HepG2 (cell line): ENCODE results near the gene TYW1. TPM values are rescaled to one million over a fixed set of nuclear protein-coding genes. Genes with fewer than 3 reads are reported as not detected.

Experiments used
- ATAC-seq: fragments of 200-7000 bp; cut with Tn5 transposase; 3 replicates; pipeline ENCODE4 v1.9.1; 2020; ENCODE audit warnings: mild to moderate bottlenecking, moderate library complexity
- BruUV-seq: library from RNA; stranded (reverse); fragments of 400-500 nt; replicated peaks from 2 replicates; lab custom pipeline; 2021; lab: Mats Ljungman, UMichigan
- CTCF ChIA-PET: fragments of 300-600 bp; formaldehyde crosslinking; extraction: SDS; loops from one replicate; lab custom pipeline; 2021; ENCODE audit warnings: low total read pairs, inconsistent platforms, low intra/inter-chr PET ratio; lab: Yijun Ruan, JAX
- POLR2A ChIA-PET: fragments of 350-600 bp; sonication (Branson Sonifier 250); formaldehyde crosslinking; loops from one replicate; lab custom pipeline; 2020; ENCODE audit warnings: antibody characterized with exemption, inconsistent platforms; lab: Yijun Ruan, JAX
- DNase-seq: peaks from one replicate; pipeline ENCODE4 v3.0.0-alpha.2; 2015; ENCODE audit warnings: low spot score
- FAIRE-seq: peaks from 3 replicates; lab custom pipeline; 2011; peaks lifted over from hg19 to GRCh38; lab: Jason Lieb, UNC
- H2AFZ ChIP-seq: one replicate; pipeline ENCODE4 v1.6.1; 2011; ENCODE audit warnings: low read length, inconsistent platforms
- H3K27ac ChIP-seq: fragments of 300-600 bp; 3 replicates; pipeline ENCODE4 v1.8.0; 2011; ENCODE audit warnings: mixed run types, mild to moderate bottlenecking, mixed read lengths, low read length, inconsistent platforms; ENCODE audit not compliant: insufficient read depth; ENCODE audit errors: extremely low read length
- H3K27me3 ChIP-seq, 2 experiments: fragments of 200-600 bp in 1 of 2; 2 replicates in 1 of 2; 3 replicates in 1 of 2; pipeline versions ENCODE4 v1.6.0 to v1.8.0; 2011; ENCODE audit warnings: low read length in 2 of 2, mild to moderate bottlenecking in 2 of 2, moderate library complexity in 2 of 2, inconsistent platforms in 1 of 2; ENCODE audit not compliant: insufficient read depth in 2 of 2, control insufficient read depth in 1 of 2
- H3K36me3 ChIP-seq, 2 experiments: fragments of 200-600 bp in 1 of 2; replicated peaks in 1 of 2; 2 replicates in 1 of 2; 3 replicates in 1 of 2; pipeline versions ENCODE4 v1.5.1 to v1.8.0; 2011; ENCODE audit warnings: low read length in 2 of 2, inconsistent platforms in 1 of 2; ENCODE audit not compliant: insufficient read depth in 2 of 2, control insufficient read depth in 1 of 2
- H3K4me1 ChIP-seq: 2 replicates; pipeline ENCODE4 v1.5.1; 2012; ENCODE audit warnings: low read length, inconsistent platforms; ENCODE audit not compliant: insufficient read depth
- H3K4me2 ChIP-seq: 2 replicates; pipeline ENCODE4 v1.6.0; 2011; ENCODE audit warnings: low read depth, low read length, inconsistent platforms
- H3K4me3 ChIP-seq, 3 experiments: fragments of 200-600 bp in 1 of 3; sonication (generic), shearing (Covaris generic) in 1 of 3; replicated peaks in 1 of 3; 2 replicates each; pipeline ENCODE4 v1.5.1; 2011 to 2016; ENCODE audit warnings: low read length in 3 of 3, inconsistent platforms in 2 of 3, low read depth in 2 of 3, mild to moderate bottlenecking in 2 of 3, control low read depth in 1 of 3, mixed read lengths in 1 of 3; ENCODE audit not compliant: insufficient read depth in 1 of 3
- H3K79me2 ChIP-seq: one replicate; pipeline ENCODE4 v1.6.1; 2011; ENCODE audit warnings: low read length, inconsistent platforms; ENCODE audit not compliant: insufficient read depth
- H3K9ac ChIP-seq: 2 replicates; pipeline ENCODE4 v1.6.0; 2011; ENCODE audit warnings: mild to moderate bottlenecking, low read depth, low read length, inconsistent platforms; ENCODE audit not compliant: insufficient read depth
- H3K9me3 ChIP-seq: 2 replicates; pipeline ENCODE4 v1.5.1; 2012; ENCODE audit warnings: mild to moderate bottlenecking, low read length
- H4K20me1 ChIP-seq: 2 replicates; pipeline ENCODE4 v1.6.0; 2011; ENCODE audit warnings: inconsistent platforms, mild to moderate bottlenecking, low read length, moderate library complexity; ENCODE audit not compliant: insufficient read depth
- AGO1 ChIP-seq: fragments of 200-400 bp; formaldehyde crosslinking; IDR thresholded peaks from 2 replicates; pipeline ENCODE4 v1.6.1; 2017; ENCODE audit warnings: mild to moderate bottlenecking, low read depth, low read length, moderate library complexity; ENCODE audit not compliant: poor library complexity, severe bottlenecking
- ARHGAP35 ChIP-seq: sonication (generic); formaldehyde crosslinking; IDR thresholded peaks from 2 replicates; pipeline ENCODE4 v1.9.0; 2022; ENCODE audit warnings: mild to moderate bottlenecking, inconsistent platforms, moderate library complexity, missing genetic modification reagents, borderline replicate concordance
- CENPX ChIP-seq: sonication (generic); formaldehyde crosslinking; IDR thresholded peaks from 2 replicates; pipeline ENCODE4 v1.9.0; 2021; ENCODE audit warnings: mild to moderate bottlenecking, missing genetic modification reagents, moderate library complexity
- HNRNPH1 ChIP-seq: fragments of 200-400 bp; formaldehyde crosslinking; optimal IDR thresholded peaks from 2 replicates; pipeline ENCODE3; 2017; ENCODE audit warnings: mild to moderate bottlenecking, low read depth, low read length
- KDM3A ChIP-seq: IDR thresholded peaks from 2 replicates; pipeline ENCODE4 v1.6.1; 2018; ENCODE audit warnings: low read depth, missing compliant biosample characterization
- MIXL1 ChIP-seq: IDR thresholded peaks from 2 replicates; pipeline ENCODE4 v1.6.1; 2016
- TCF7 ChIP-seq: sonication (generic); IDR thresholded peaks from 2 replicates; pipeline ENCODE4 v1.6.1; 2016; ENCODE audit warnings: antibody characterized with exemption, low read depth
- YY1 ChIP-seq: IDR thresholded peaks from 2 replicates; pipeline ENCODE4 v1.6.1; 2011; ENCODE audit warnings: low read length, low read depth, moderate library complexity, mild to moderate bottlenecking; ENCODE audit not compliant: insufficient read depth, insufficient replicate concordance
- ZFP36L2 ChIP-seq: sonication (generic); formaldehyde crosslinking; IDR thresholded peaks from 2 replicates; pipeline ENCODE4 v1.4.0; 2020; ENCODE audit warnings: missing genetic modification reagents
- ZNF331 ChIP-seq: sonication (generic); formaldehyde crosslinking; IDR thresholded peaks from 2 replicates; pipeline ENCODE4 v1.4.0; 2020; ENCODE audit warnings: missing genetic modification reagents
- ZNF33A ChIP-seq: sonication (generic); formaldehyde crosslinking; IDR thresholded peaks from 2 replicates; pipeline ENCODE4 v1.5.1; 2020; ENCODE audit warnings: missing genetic modification reagents, mild to moderate bottlenecking, moderate library complexity, borderline replicate concordance
- ZNF468 ChIP-seq: sonication (generic); formaldehyde crosslinking; IDR thresholded peaks from 2 replicates; pipeline ENCODE4 v1.8.0; 2022; ENCODE audit warnings: mild to moderate bottlenecking, moderate library complexity, missing genetic modification reagents
- ZSCAN20 ChIP-seq: sonication (generic); formaldehyde crosslinking; IDR thresholded peaks from 2 replicates; pipeline ENCODE4 v1.4.0; 2020; ENCODE audit warnings: missing genetic modification reagents, mild to moderate bottlenecking, borderline replicate concordance
- WGBS: methylation state at CpG from one replicate; pipeline ENCODE4 v1.1.6; 2017; ENCODE audit warnings: low lambda C conversion rate; 5-methylcytosine and 5-hydroxymethylcytosine counted together
- in situ Hi-C: cut with HindIII; loops from 2 replicates; pipeline ENCODE4 v1.10.0; 2017; ENCODE audit warnings: low pct_unique_long_range_greater_than_20kb; ENCODE audit not compliant: extremely low pct_ligation_motif_present
- intact Hi-C: fragments of 100-400 bp; cut with micrococcal nuclease; formaldehyde crosslinking; loops from one replicate; pipeline ENCODE4 v1.10.0; 2022; ENCODE audit not compliant: unreplicated experiment
- polyA plus RNA-seq, 8 experiments: library from polyadenylated mRNA; depleted of rRNA in 3 of 8; stranded (reverse) in 7 of 8; unstranded in 1 of 8; fragments of >200 nt; fragmentation: Illumina TruSeq in 4 of 8; extraction: Trizol in 4 of 8; gene quantifications; 2 replicates each; pipeline versions ENCODE4 v1.2.1 to v1.2.3, GENCODE V29; 2011 to 2016; ENCODE audit warnings: low read depth in 4 of 8, missing spikeins in 1 of 8, mixed read lengths in 1 of 8; ENCODE audit not compliant: insufficient read depth in 1 of 8
- total RNA-seq, 5 experiments: library from RNA; depleted of rRNA; stranded (reverse); fragments of >200 nt; fragmentation: Illumina TruSeq; extraction: Trizol; gene quantifications; 2 replicates each; pipeline ENCODE4 v1.2.3, GENCODE V29; 2016; ENCODE audit warnings: low read depth in 1 of 5
- TF ChIP-seq, protein P1 (sequence below): sonication (generic); formaldehyde crosslinking; IDR thresholded peaks from 2 replicates; pipeline ENCODE4 v1.9.0; 2021; ENCODE audit warnings: missing genetic modification reagents, mild to moderate bottlenecking, borderline replicate concordance
- TF ChIP-seq, protein P2 (sequence below): IDR thresholded peaks from 2 replicates; pipeline ENCODE4 v1.6.1; 2012; ENCODE audit warnings: low read depth, low read length, improper control_type of control experiment
- TF ChIP-seq, protein P3 (sequence below): sonication (generic); formaldehyde crosslinking; IDR thresholded peaks from 2 replicates; pipeline ENCODE4 v1.5.1; 2020; ENCODE audit warnings: mild to moderate bottlenecking, missing genetic modification reagents

The TYW1 gene
- total and polyA plus RNA-seq, 2 of the 13 experiments (the other 11 are each of a cell fraction or from before 2014, with no cell fraction given), result 8.6 to 17.6 TPM

DNA sequence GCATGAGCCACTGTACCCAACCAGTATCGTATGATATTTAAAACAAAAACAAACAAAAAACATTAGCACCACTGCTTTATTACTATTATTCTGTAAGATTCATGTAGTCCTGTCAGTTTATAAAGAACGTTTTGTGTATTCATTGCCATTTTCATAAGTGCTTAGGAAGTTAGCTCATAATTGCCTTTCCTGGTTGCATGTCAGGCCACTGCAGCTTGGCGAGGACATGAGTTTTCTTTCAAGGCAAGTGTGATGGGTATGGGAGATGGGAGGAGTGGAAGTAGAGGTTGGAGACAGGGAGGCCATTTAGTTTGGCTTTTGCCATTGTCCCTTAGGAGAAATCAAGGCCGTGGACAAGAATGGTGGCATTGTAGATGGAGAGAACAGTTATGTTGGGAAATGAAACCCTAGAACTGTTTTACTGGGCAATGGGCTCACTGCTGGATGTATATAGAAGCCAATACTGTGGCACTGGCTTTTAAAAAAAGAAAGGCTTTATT, 48.9 kb downstream of the TYW1 start:
- Histone ChIP-seq H3K4me1 (peaks cover 10% of the 10 kb centered on the region), H3K79me2 (no peaks in the 10 kb centered on the region), H3K27ac (no peak overlapping the region), H3K9ac (no peak overlapping the region), H2AFZ (no peak overlapping the region), H3K27me3 (no peaks in the 10 kb centered on the region), H3K4me3 (no peak overlapping the region), H3K36me3 (peaks cover 0 to 2% of the 10 kb centered on the region in 2 experiments; a peak in 2 of 5 replicates), H3K9me3 (no peaks in the 10 kb centered on the region), H4K20me1 (no peaks in the 10 kb centered on the region), H3K4me2 (no peak overlapping the region)
- BruUV-seq, result no TSS peak
- WGBS, result 96% methylated on average over 4 of the region's 4 CpGs
- CTCF ChIA-PET, result no interaction called here
- DNase-seq (no peak), ATAC-seq (no peak), FAIRE-seq (no peak)
- in situ Hi-C loops (no loop called here), intact Hi-C loops (no loop called here)
- POLR2A ChIA-PET, result no interaction called here
- TF ChIP-seq YY1 (no peak), TCF7 (no peak), ZNF33A (CRISPR knock-in tag) (no peak), HNRNPH1 (no peak), CENPX (no peak), MIXL1 (no peak), ZNF468 (CRISPR knock-in tag) (no peak), ARHGAP35 (CRISPR knock-in tag) (no peak), ZNF331 (CRISPR knock-in tag) (no peak), ZSCAN20 (no peak), ZFP36L2 (CRISPR knock-in tag) (no peak), KDM3A (CRISPR knock-in tag) (no peak), AGO1 (no peak)
- TF ChIP-seq, protein P1, sequence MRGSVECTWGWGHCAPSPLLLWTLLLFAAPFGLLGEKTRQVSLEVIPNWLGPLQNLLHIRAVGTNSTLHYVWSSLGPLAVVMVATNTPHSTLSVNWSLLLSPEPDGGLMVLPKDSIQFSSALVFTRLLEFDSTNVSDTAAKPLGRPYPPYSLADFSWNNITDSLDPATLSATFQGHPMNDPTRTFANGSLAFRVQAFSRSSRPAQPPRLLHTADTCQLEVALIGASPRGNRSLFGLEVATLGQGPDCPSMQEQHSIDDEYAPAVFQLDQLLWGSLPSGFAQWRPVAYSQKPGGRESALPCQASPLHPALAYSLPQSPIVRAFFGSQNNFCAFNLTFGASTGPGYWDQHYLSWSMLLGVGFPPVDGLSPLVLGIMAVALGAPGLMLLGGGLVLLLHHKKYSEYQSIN (CRISPR knock-in tag), result no peak
- TF ChIP-seq, protein P2, sequence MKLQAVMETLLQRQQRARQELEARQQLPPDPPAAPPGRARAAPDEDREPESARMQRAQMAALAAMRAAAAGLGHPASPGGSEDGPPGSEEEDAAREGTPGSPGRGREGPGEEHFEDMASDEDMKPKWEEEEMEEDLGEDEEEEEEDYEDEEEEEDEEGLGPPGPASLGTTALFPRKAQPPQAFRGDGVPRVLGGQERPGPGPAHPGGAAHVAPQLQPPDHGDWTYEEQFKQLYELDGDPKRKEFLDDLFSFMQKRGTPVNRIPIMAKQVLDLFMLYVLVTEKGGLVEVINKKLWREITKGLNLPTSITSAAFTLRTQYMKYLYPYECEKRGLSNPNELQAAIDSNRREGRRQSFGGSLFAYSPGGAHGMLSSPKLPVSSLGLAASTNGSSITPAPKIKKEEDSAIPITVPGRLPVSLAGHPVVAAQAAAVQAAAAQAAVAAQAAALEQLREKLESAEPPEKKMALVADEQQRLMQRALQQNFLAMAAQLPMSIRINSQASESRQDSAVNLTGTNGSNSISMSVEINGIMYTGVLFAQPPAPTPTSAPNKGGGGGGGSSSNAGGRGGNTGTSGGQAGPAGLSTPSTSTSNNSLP, result no peak
- TF ChIP-seq, protein P3, sequence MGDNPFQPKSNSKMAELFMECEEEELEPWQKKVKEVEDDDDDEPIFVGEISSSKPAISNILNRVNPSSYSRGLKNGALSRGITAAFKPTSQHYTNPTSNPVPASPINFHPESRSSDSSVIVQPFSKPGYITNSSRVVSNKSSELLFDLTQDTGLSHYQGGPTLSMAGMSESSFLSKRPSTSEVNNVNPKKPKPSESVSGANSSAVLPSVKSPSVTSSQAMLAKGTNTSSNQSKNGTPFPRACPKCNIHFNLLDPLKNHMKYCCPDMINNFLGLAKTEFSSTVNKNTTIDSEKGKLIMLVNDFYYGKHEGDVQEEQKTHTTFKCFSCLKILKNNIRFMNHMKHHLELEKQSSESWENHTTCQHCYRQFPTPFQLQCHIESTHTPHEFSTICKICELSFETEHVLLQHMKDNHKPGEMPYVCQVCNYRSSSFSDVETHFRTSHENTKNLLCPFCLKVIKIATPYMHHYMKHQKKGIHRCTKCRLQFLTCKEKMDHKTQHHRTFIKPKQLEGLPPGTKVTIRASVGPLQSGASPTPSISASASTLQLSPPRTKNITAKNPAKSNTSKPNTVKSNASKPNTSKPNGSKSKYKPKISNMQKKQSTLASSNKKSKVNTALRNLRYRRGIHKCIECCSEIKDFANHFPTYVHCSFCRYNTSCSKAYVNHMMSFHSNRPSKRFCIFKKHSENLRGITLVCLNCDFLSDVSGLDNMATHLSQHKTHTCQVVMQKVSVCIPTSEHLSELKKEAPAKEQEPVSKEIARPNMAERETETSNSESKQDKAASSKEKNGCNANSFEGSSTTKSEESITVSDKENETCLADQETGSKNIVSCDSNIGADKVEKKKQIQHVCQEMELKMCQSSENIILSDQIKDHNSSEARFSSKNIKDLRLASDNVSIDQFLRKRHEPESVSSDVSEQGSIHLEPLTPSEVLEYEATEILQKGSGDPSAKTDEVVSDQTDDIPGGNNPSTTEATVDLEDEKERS (CRISPR knock-in tag), result no peak
